ENCODE results near the gene TMEM259.

DNA sequence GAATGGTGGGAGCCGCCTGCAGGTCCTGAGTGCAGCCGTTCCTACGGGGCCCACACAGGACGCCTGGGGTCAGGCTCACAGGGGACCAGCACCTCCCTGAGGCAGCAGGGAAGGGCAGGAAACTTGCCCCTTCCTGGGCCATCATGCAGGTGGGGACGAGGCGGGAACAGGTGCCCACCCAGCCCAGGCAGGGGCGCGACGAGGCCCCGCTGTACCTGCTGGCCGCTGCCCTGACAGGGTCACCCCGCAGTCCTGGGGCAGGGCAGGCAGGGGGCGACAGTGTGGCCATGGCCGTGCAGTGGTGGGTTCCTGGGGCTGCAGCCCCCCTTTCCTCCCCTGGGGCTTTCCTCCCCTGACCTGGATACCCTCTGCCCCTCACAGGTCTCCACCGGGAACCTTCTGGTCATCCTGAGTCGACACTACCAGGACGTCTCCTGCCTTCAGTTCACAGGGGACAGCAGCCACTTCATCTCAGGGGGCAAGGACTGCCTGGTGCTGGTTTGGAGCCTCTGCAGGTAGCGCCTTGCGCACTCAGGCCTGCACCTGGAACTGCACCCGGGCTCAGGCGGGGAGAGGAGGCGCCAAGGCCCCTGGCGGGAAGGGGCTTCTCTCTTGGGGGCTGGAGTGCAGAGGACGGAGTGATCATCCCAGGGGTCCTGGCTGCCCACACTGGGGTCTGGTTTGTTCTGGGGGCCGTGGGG is 31.4 kb downstream of the TMEM259 start:
- no peak for TF ChIP-seq EZH2 (IDR thresholded peaks at IDR 0.05; ENCODE audit: borderline replicate concordance, low read depth, low read length, severe bottlenecking)
- TF ChIP-seq, protein P1, sequence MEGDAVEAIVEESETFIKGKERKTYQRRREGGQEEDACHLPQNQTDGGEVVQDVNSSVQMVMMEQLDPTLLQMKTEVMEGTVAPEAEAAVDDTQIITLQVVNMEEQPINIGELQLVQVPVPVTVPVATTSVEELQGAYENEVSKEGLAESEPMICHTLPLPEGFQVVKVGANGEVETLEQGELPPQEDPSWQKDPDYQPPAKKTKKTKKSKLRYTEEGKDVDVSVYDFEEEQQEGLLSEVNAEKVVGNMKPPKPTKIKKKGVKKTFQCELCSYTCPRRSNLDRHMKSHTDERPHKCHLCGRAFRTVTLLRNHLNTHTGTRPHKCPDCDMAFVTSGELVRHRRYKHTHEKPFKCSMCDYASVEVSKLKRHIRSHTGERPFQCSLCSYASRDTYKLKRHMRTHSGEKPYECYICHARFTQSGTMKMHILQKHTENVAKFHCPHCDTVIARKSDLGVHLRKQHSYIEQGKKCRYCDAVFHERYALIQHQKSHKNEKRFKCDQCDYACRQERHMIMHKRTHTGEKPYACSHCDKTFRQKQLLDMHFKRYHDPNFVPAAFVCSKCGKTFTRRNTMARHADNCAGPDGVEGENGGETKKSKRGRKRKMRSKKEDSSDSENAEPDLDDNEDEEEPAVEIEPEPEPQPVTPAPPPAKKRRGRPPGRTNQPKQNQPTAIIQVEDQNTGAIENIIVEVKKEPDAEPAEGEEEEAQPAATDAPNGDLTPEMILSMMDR (IDR thresholded peaks at IDR 0.05; ENCODE audit: extremely low read depth in 1 of 2, insufficient read depth in 1 of 2, low read depth in 1 of 2, low read length in 2 of 2) = peak in 1 of 2 donors; percentile 40
- no peak for TF ChIP-seq POLR2AphosphoS5 (IDR thresholded peaks at IDR 0.05; ENCODE audit: insufficient read depth, low read depth, low read length)
- no peak for TF ChIP-seq POLR2A (IDR thresholded peaks at IDR 0.05; ENCODE audit: low read depth, low read length)
- TF ChIP-seq, protein P2, sequence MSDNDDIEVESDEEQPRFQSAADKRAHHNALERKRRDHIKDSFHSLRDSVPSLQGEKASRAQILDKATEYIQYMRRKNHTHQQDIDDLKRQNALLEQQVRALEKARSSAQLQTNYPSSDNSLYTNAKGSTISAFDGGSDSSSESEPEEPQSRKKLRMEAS (IDR thresholded peaks at IDR 0.05; ENCODE audit: insufficient read depth, insufficient read length) = no peak
- no peak for TF ChIP-seq JUN (IDR thresholded peaks at IDR 0.05; ENCODE audit: borderline replicate concordance, insufficient read depth, insufficient read length, low read depth)
- TF ChIP-seq GATA2 (IDR thresholded peaks at IDR 0.05; ENCODE audit: insufficient read depth, insufficient read length, low read depth, low read length) = no peak
- no peak for TF ChIP-seq MYC (IDR thresholded peaks at IDR 0.05; ENCODE audit: low read depth, low read length)
